IMR-90 (cell line): Measurements from ENCODE around the gene ATXN10. TPM values are rescaled to one million over a fixed set of nuclear protein-coding genes. Genes with fewer than 3 reads are reported as not detected.

Experiments used
- ATAC-seq: fragments of 200-7000 bp; cut with Tn5 transposase; 2 replicates; pipeline ENCODE4 v1.9.1; 2020; ENCODE audit warnings: low read depth, mild to moderate bottlenecking, moderate library complexity
- BruUV-seq: library from RNA; stranded (reverse); fragments of 400-500 nt; replicated peaks from 2 replicates; lab custom pipeline; 2021; lab: Mats Ljungman, UMichigan
- CTCF ChIA-PET: fragments of 300-600 bp; formaldehyde crosslinking; extraction: SDS; loops from one replicate; lab custom pipeline; 2021; ENCODE audit warnings: antibody characterized with exemption; lab: Yijun Ruan, JAX
- POLR2A ChIA-PET: fragments of 300-600 bp; sonication (Branson Sonifier 250); formaldehyde crosslinking; loops from one replicate; lab custom pipeline; 2022; ENCODE audit warnings: antibody characterized with exemption; ENCODE audit not compliant: unreplicated experiment; lab: Charles Lee
- DNase-seq: peaks from one replicate; pipeline ENCODE4 v3.0.0; 2013
- H2AFZ ChIP-seq: replicated peaks from 2 replicates; pipeline ENCODE3; 2013; ENCODE audit warnings: low read length, mild to moderate bottlenecking; ENCODE audit not compliant: poor library complexity
- H2AK5ac ChIP-seq: 2 replicates; pipeline ENCODE4 v1.6.1; 2013; ENCODE audit warnings: low read depth, low read length, inconsistent platforms
- H2AK9ac ChIP-seq: replicated peaks from 2 replicates; pipeline ENCODE3; 2013; ENCODE audit warnings: mild to moderate bottlenecking, low read depth, low read length, moderate library complexity; ENCODE audit not compliant: poor library complexity
- H2BK120ac ChIP-seq: 2 replicates; pipeline ENCODE4 v1.6.1; 2013; ENCODE audit warnings: low read depth, low read length, inconsistent platforms
- H2BK15ac ChIP-seq: 3 replicates; pipeline ENCODE4 v1.6.1; 2013; ENCODE audit warnings: low read depth, low read length, inconsistent platforms
- H2BK20ac ChIP-seq: 2 replicates; pipeline ENCODE4 v1.6.1; 2013; ENCODE audit warnings: low read depth, mild to moderate bottlenecking, inconsistent platforms, low read length, moderate library complexity
- H2BK5ac ChIP-seq: 2 replicates; pipeline ENCODE4 v1.6.1; 2013; ENCODE audit warnings: mild to moderate bottlenecking, low read depth, low read length, inconsistent platforms; ENCODE audit not compliant: poor library complexity, severe bottlenecking
- H3K14ac ChIP-seq: replicated peaks from 2 replicates; pipeline ENCODE4 v1.6.1; 2013; ENCODE audit warnings: low read depth, low read length, inconsistent platforms
- H3K18ac ChIP-seq: 2 replicates; pipeline ENCODE4 v1.6.1; 2013; ENCODE audit warnings: low read depth, low read length, control low read depth
- H3K23ac ChIP-seq: 2 replicates; pipeline ENCODE4 v1.6.1; 2013; ENCODE audit warnings: low read depth, low read length, inconsistent platforms
- H3K27ac ChIP-seq: 2 replicates; pipeline ENCODE4 v1.5.1; 2013; ENCODE audit warnings: mild to moderate bottlenecking, control low read depth, low read length; ENCODE audit not compliant: insufficient read depth
- H3K27me3 ChIP-seq: 2 replicates; pipeline ENCODE4 v1.6.1; 2013; ENCODE audit warnings: low read length; ENCODE audit not compliant: control insufficient read depth, insufficient read depth
- H3K36me3 ChIP-seq: 2 replicates; pipeline ENCODE4 v1.6.1; 2013; ENCODE audit warnings: low read length, mixed read lengths; ENCODE audit not compliant: control insufficient read depth, insufficient read depth
- H3K4ac ChIP-seq: 2 replicates; pipeline ENCODE4 v1.6.1; 2013; ENCODE audit warnings: low read depth, low read length, inconsistent platforms
- H3K4me1 ChIP-seq: 2 replicates; pipeline ENCODE4 v1.6.1; 2013; ENCODE audit warnings: low read length, mixed read lengths; ENCODE audit not compliant: control insufficient read depth, insufficient read depth
- H3K4me2 ChIP-seq: 2 replicates; pipeline ENCODE4 v1.6.1; 2013; ENCODE audit warnings: low read depth, mild to moderate bottlenecking, control low read depth, low read length, moderate library complexity
- H3K4me3 ChIP-seq: 2 replicates; pipeline ENCODE4 v1.5.1; 2013; ENCODE audit warnings: low read depth, mild to moderate bottlenecking, control low read depth, low read length, moderate library complexity; ENCODE audit not compliant: insufficient read depth
- H3K56ac ChIP-seq: 2 replicates; pipeline ENCODE4 v1.6.1; 2013; ENCODE audit warnings: low read length, inconsistent platforms; ENCODE audit not compliant: insufficient read depth; ENCODE audit errors: extremely low read depth
- H3K79me1 ChIP-seq, 2 experiments: 2 replicates each; pipeline ENCODE4 v1.6.1; 2013; ENCODE audit warnings: low read length in 2 of 2, inconsistent platforms in 1 of 2, low read depth in 1 of 2
- H3K9ac ChIP-seq: 2 replicates; pipeline ENCODE4 v1.6.1; 2013; ENCODE audit warnings: low read depth, low read length, control low read depth
- H3K9me1 ChIP-seq: 2 replicates; pipeline ENCODE4 v1.6.1; 2013; ENCODE audit warnings: low read length, inconsistent platforms; ENCODE audit not compliant: insufficient read depth
- H3K9me3 ChIP-seq: 2 replicates; pipeline ENCODE4 v1.6.1; 2013; ENCODE audit warnings: low read length; ENCODE audit not compliant: control insufficient read depth, insufficient read depth
- H4K20me1 ChIP-seq: 2 replicates; pipeline ENCODE4 v1.6.1; 2013; ENCODE audit warnings: low read length, inconsistent platforms; ENCODE audit not compliant: insufficient read depth
- H4K5ac ChIP-seq: 2 replicates; pipeline ENCODE4 v1.6.1; 2013; ENCODE audit warnings: mild to moderate bottlenecking, low read depth, low read length, control low read depth
- H4K8ac ChIP-seq, 2 experiments: 2 replicates each; pipeline ENCODE4 v1.6.1; 2013; ENCODE audit warnings: low read depth in 2 of 2, low read length in 2 of 2, control low read depth in 1 of 2, inconsistent platforms in 1 of 2
- H4K91ac ChIP-seq: 2 replicates; pipeline ENCODE4 v1.6.1; 2013; ENCODE audit warnings: low read depth, low read length, inconsistent platforms; ENCODE audit not compliant: insufficient read depth
- CHD1 ChIP-seq: IDR thresholded peaks from 2 replicates; pipeline ENCODE4 v1.6.1; 2012; ENCODE audit warnings: low read depth, low read length, improper control_type of control experiment
- ELK1 ChIP-seq: fragments of 150-350 bp; IDR thresholded peaks from 2 replicates; pipeline ENCODE4 v1.6.1; 2016; ENCODE audit warnings: low read depth, mild to moderate bottlenecking, low read length, moderate library complexity, borderline replicate concordance
- FOS ChIP-seq: fragments of 150-350 bp; IDR thresholded peaks from 2 replicates; pipeline ENCODE4 v1.6.1; 2016; ENCODE audit warnings: low read depth, low read length
- MAFK ChIP-seq: IDR thresholded peaks from 2 replicates; pipeline ENCODE4 v1.6.1; 2012; ENCODE audit warnings: low read depth, low read length, improper control_type of control experiment
- POLR2A ChIP-seq: IDR thresholded peaks from 2 replicates; pipeline ENCODE4 v1.6.1; 2012; ENCODE audit warnings: mild to moderate bottlenecking, low read depth, low read length
- RCOR1 ChIP-seq: IDR thresholded peaks from 2 replicates; pipeline ENCODE4 v1.6.1; 2012; ENCODE audit warnings: mild to moderate bottlenecking, low read length, improper control_type of control experiment; ENCODE audit not compliant: insufficient replicate concordance
- SMC3 ChIP-seq: fragments of 150-350 bp; IDR thresholded peaks from 2 replicates; pipeline ENCODE4 v1.6.1; 2016; ENCODE audit warnings: low read depth, mild to moderate bottlenecking, antibody characterized with exemption, low read length, moderate library complexity
- WGBS, 2 experiments: methylation state at CpG; one replicate each; pipeline versions ENCODE4 v1.1.5 to v1.1.7; 2013; ENCODE audit warnings: missing lambda C conversion rate in 2 of 2; ENCODE audit not compliant: insufficient read length in 1 of 2; ENCODE audit errors: extremely low coverage in 2 of 2; 5-methylcytosine and 5-hydroxymethylcytosine counted together
- dilution Hi-C: fragments of 300-500 bp; cut with HindIII; formaldehyde crosslinking; loops from one replicate; pipeline ENCODE4 v1.14.3; 2018; ENCODE audit warnings: low sequenced_read_pairs; ENCODE audit not compliant: unreplicated experiment
- in situ Hi-C: fragments of 300-500 bp; cut with MboI; formaldehyde crosslinking; loops from 3 replicates; pipeline ENCODE4 v1.14.3; 2019; ENCODE audit warnings: low sequenced_read_pairs, inconsistent platforms, mixed read lengths
- intact Hi-C: fragments of 100-400 bp; cut with micrococcal nuclease; formaldehyde crosslinking; loops from 2 replicates; pipeline ENCODE4 v1.10.0; 2022
- polyA plus RNA-seq, 3 experiments: library from polyadenylated mRNA; depleted of rRNA; stranded (reverse); fragments of >200 nt; gene quantifications; 2 replicates each; pipeline ENCODE4 v1.2.3, GENCODE V29; 2012; ENCODE audit warnings: low replicate concordance in 1 of 3
- total RNA-seq: library from RNA; depleted of rRNA; stranded (reverse); fragments of >200 nt; gene quantifications from 2 replicates; pipeline ENCODE4 v1.2.3, GENCODE V29; 2012
- TF ChIP-seq, protein P1 (sequence below): fragments of 150-350 bp; IDR thresholded peaks from 2 replicates; pipeline ENCODE4 v1.6.1; 2017; ENCODE audit warnings: mild to moderate bottlenecking, antibody characterized with exemption, low read length, low read depth

ATXN10 gene
- total and polyA plus RNA-seq, 2 of the 4 experiments (the other 2 are of a cell fraction) = 116 to 231 TPM

GRCh38 chr22:45857519-45857918, 185.9 kb downstream of the ATXN10 start:
- no peak overlapping the region for H2BK20ac ChIP-seq
- H4K91ac ChIP-seq = no peak overlapping the region
- no peaks in the 10 kb centered on the region for H3K4me1 ChIP-seq
- dilution Hi-C loops (no loop called here), in situ Hi-C loops (no loop called here), intact Hi-C loops (no loop called here)
- peaks cover 8% of the 10 kb centered on the region for H3K9me1 ChIP-seq
- no peak overlapping the region for H2BK5ac ChIP-seq
- no peak for TF ChIP-seq RCOR1
- TF ChIP-seq MAFK = no peak
- TF ChIP-seq SMC3 = no peak
- no peak for TF ChIP-seq FOS
- TF ChIP-seq, protein P1, sequence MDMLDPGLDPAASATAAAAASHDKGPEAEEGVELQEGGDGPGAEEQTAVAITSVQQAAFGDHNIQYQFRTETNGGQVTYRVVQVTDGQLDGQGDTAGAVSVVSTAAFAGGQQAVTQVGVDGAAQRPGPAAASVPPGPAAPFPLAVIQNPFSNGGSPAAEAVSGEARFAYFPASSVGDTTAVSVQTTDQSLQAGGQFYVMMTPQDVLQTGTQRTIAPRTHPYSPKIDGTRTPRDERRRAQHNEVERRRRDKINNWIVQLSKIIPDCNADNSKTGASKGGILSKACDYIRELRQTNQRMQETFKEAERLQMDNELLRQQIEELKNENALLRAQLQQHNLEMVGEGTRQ = no peak
- TF ChIP-seq ELK1 = no peak
- TF ChIP-seq POLR2A = no peak
- TF ChIP-seq CHD1 = no peak
- ATAC-seq (no peak), DNase-seq (no peak)
- no peak overlapping the region for H3K23ac ChIP-seq
- no peak overlapping the region for H3K14ac ChIP-seq
- H2AFZ ChIP-seq = no peak overlapping the region
- H2BK15ac ChIP-seq = no peak overlapping the region
- no peak overlapping the region for H3K27ac ChIP-seq
- H2AK9ac ChIP-seq = no peak overlapping the region
- POLR2A ChIA-PET = no interaction called here
- no peak overlapping the region for H3K9ac ChIP-seq
- H2BK120ac ChIP-seq = no peak overlapping the region
- H3K18ac ChIP-seq = no peak overlapping the region
- BruUV-seq = no TSS peak
- peaks cover 12% of the 10 kb centered on the region for H3K36me3 ChIP-seq
- no peak overlapping the region for H3K4me3 ChIP-seq
- no peak overlapping the region for H3K4me2 ChIP-seq
- no peak overlapping the region for H3K56ac ChIP-seq
- H3K9me3 ChIP-seq = peaks cover 3% of the 10 kb centered on the region
- H2AK5ac ChIP-seq = no peak overlapping the region
- no peaks in the 10 kb centered on the region for H3K79me1 ChIP-seq
- H3K27me3 ChIP-seq = no peaks in the 10 kb centered on the region
- WGBS, 2 experiments = 100% methylated on average over 2 of the region's 5 CpGs; no CpG with 5 or more reads in 1 of the 2 experiments
- H3K4ac ChIP-seq = no peak overlapping the region
- CTCF ChIA-PET = no interaction called here
- H4K5ac ChIP-seq = no peak overlapping the region
- H4K20me1 ChIP-seq = no peaks in the 10 kb centered on the region; the same call in 1 of the 2 replicates
- no peak overlapping the region for H4K8ac ChIP-seq
